ENCODE results near the gene KCNQ1. TPM values are rescaled to one million over a fixed set of nuclear protein-coding genes. Genes with fewer than 3 reads are reported as not detected.

Gene KCNQ1
- total and polyA plus RNA-seq, 2 donors (not counting 3 experiments of a cell fraction or from before 2014, with no cell fraction given) = 0.07 to 0.09 TPM

DNA sequence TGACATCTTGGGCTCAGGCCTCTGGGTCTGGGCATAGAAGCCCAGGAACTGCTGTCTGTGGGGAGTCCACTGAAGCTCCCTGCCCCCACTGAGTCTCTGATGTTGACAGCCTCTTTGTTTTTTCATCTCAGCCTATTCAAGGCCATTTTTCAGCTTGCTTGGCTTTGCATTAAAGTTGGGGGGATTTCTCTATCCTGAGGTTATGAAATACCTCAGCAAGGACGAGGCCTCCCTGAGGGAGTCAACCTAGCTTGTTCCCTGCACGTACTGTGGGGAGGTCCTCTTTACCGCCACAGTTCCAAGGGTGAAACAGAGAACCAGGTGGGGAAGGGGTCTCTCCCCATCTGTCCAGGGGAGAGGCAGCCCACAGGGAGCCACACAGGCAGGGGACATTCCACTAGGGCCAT, 246.6 kb downstream of the KCNQ1 start:
- H3K27me3 ChIP-seq (ENCODE audit: control insufficient read depth in 2 of 2, insufficient read depth in 2 of 2, low read length in 2 of 2) = no peaks in the 10 kb centered on the region
- H3K27ac ChIP-seq (ENCODE audit: insufficient read depth, low read depth, low read length) = no peak overlapping the region
- intact Hi-C loops (cut with micrococcal nuclease) (loop anchor here (5.0 kb wide), 1 partner anchor 196 kb away; the partner anchor contains the start of gene CDKN1C), dilution Hi-C loops (cut with MboI; ENCODE audit: extremely low pct_ligation_motif_present, low sequenced_read_pairs) (no loop called here)
- TF ChIP-seq POLR2AphosphoS5 (IDR thresholded peaks at IDR 0.05; ENCODE audit: insufficient read depth, low read depth, low read length) (no peak), JUN (IDR thresholded peaks at IDR 0.05; ENCODE audit: borderline replicate concordance, insufficient read depth, insufficient read length, low read depth) (no peak), MAX (IDR thresholded peaks at IDR 0.05; ENCODE audit: insufficient read depth, insufficient read length) (no peak), GATA2 (IDR thresholded peaks at IDR 0.05; ENCODE audit: insufficient read depth, insufficient read length, low read depth, low read length) (no peak), MYC (IDR thresholded peaks at IDR 0.05; ENCODE audit: low read depth, low read length) (no peak)
- peaks cover 30% of the 10 kb centered on the region for H3K79me2 ChIP-seq (ENCODE audit: control insufficient read depth, insufficient read depth, low read length)
- CTCF ChIA-PET = no interaction called here
- no peaks in the 10 kb centered on the region for H3K9me3 ChIP-seq (replicated peaks; ENCODE audit: control insufficient read depth, insufficient read depth, low read length)
- H4K20me1 ChIP-seq (replicated peaks; ENCODE audit: control insufficient read depth, extremely low read depth, insufficient read depth, low read length) = no peaks in the 10 kb centered on the region
- no TSS peak for BruUV-seq (replicated peaks)
- no peak overlapping the region for H3K9ac ChIP-seq (replicated peaks; ENCODE audit: extremely low read depth, insufficient read depth, low read length)
- no peaks in the 10 kb centered on the region for H3K36me3 ChIP-seq (ENCODE audit: control insufficient read depth in 2 of 2, extremely low read depth in 1 of 2, insufficient read depth in 2 of 2, low read length in 2 of 2)
- FAIRE-seq (no peak), DNase-seq (ENCODE audit: low read depth, low spot score) (no peak)
- H2AFZ ChIP-seq (ENCODE audit: low read depth, low read length) = no peak overlapping the region
- H3K4me2 ChIP-seq (ENCODE audit: insufficient read depth, low read length) = no peak overlapping the region
- no peak overlapping the region for H3K4me3 ChIP-seq (replicated peaks in 1 of 3; ENCODE audit: insufficient read depth in 1 of 3, low read depth in 1 of 3, low read length in 3 of 3)
- no peaks in the 10 kb centered on the region for H3K9me1 ChIP-seq (replicated peaks; ENCODE audit: control insufficient read depth, extremely low read depth, insufficient read depth, low read length)
- no peaks in the 10 kb centered on the region for H3K4me1 ChIP-seq (ENCODE audit: control insufficient read depth, extremely low read depth, insufficient read depth, low read length)
- POLR2A ChIA-PET = no interaction called here

DNA sequence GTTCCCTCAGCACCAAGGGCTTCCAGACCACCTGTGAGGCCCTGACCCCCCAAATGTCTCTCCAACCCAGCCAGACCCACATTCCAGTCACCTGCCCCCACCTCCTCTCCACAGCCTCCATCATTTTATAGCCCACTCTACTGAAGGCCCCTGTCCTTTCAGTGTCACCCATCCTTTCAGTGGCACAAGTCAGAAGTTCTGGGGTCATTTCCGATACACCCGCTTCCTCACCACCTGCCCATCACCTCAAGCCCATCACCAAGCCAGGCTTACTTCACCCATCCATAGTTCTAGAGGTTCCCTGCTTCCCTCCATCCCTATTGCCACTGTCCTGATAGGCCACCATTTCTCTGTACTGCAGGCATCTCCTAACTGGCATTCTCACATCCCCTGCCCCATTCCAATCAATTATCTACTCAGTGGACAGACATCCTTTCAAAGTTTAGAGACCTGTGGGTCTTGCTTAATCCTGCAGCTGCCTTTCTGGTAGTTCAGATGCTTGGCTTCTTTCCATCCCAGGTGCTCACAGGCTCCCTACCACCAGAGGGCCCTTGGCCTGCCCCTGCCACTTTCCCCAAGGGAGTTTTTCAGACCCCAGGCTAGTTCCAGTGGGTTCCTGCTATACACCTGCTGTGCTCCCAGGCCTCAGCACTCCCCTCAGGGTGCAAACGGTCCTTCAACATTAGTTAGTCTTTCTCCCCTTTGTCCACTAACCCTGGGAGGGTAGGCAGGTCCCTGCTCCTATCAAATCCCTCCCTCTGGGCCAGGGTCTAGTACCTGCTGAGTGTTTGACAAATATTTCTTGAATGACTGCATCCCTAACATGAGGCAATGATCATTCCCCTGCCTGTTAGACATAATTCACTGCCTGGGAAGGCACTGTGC, 247.4 kb downstream of the KCNQ1 start:
- no peak overlapping the region for H3K27ac ChIP-seq (ENCODE audit: insufficient read depth, low read depth, low read length)
- CTCF ChIA-PET = no interaction called here
- no peaks in the 10 kb centered on the region for H3K4me1 ChIP-seq (ENCODE audit: control insufficient read depth, extremely low read depth, insufficient read depth, low read length)
- TF ChIP-seq, protein P1, sequence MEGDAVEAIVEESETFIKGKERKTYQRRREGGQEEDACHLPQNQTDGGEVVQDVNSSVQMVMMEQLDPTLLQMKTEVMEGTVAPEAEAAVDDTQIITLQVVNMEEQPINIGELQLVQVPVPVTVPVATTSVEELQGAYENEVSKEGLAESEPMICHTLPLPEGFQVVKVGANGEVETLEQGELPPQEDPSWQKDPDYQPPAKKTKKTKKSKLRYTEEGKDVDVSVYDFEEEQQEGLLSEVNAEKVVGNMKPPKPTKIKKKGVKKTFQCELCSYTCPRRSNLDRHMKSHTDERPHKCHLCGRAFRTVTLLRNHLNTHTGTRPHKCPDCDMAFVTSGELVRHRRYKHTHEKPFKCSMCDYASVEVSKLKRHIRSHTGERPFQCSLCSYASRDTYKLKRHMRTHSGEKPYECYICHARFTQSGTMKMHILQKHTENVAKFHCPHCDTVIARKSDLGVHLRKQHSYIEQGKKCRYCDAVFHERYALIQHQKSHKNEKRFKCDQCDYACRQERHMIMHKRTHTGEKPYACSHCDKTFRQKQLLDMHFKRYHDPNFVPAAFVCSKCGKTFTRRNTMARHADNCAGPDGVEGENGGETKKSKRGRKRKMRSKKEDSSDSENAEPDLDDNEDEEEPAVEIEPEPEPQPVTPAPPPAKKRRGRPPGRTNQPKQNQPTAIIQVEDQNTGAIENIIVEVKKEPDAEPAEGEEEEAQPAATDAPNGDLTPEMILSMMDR (IDR thresholded peaks at IDR 0.05; ENCODE audit: extremely low read depth in 1 of 2, insufficient read depth in 1 of 2, low read depth in 1 of 2, low read length in 2 of 2) = peak in 1 of 2 donors; percentile 19
- no peak for TF ChIP-seq GATA2 (IDR thresholded peaks at IDR 0.05; ENCODE audit: insufficient read depth, insufficient read length, low read depth, low read length)
- intact Hi-C loops (cut with micrococcal nuclease) = loop anchor here (5.0 kb wide), 1 partner anchor 195 kb away; the partner anchor contains the start of gene CDKN1C
- H3K79me2 ChIP-seq (ENCODE audit: control insufficient read depth, insufficient read depth, low read length) = peaks cover 33% of the 10 kb centered on the region
- no peaks in the 10 kb centered on the region for H3K36me3 ChIP-seq (ENCODE audit: control insufficient read depth in 2 of 2, extremely low read depth in 1 of 2, insufficient read depth in 2 of 2, low read length in 2 of 2)
- no peak overlapping the region for H3K4me3 ChIP-seq (replicated peaks in 1 of 3; ENCODE audit: insufficient read depth in 1 of 3, low read depth in 1 of 3, low read length in 3 of 3)
- no peak overlapping the region for H3K4me2 ChIP-seq (ENCODE audit: insufficient read depth, low read length)
- no TSS peak for BruUV-seq (replicated peaks)
- H3K9me3 ChIP-seq (replicated peaks; ENCODE audit: control insufficient read depth, insufficient read depth, low read length) = no peaks in the 10 kb centered on the region
- no peaks in the 10 kb centered on the region for H4K20me1 ChIP-seq (replicated peaks; ENCODE audit: control insufficient read depth, extremely low read depth, insufficient read depth, low read length)
- no peaks in the 10 kb centered on the region for H3K9me1 ChIP-seq (replicated peaks; ENCODE audit: control insufficient read depth, extremely low read depth, insufficient read depth, low read length)
- H3K27me3 ChIP-seq (ENCODE audit: control insufficient read depth in 2 of 2, insufficient read depth in 2 of 2, low read length in 2 of 2) = no peaks in the 10 kb centered on the region
- dilution Hi-C loops (cut with MboI; ENCODE audit: extremely low pct_ligation_motif_present, low sequenced_read_pairs) = no loop called here
- no peak overlapping the region for H3K9ac ChIP-seq (replicated peaks; ENCODE audit: extremely low read depth, insufficient read depth, low read length)
- POLR2A ChIA-PET = no interaction called here
- DNase-seq (ENCODE audit: low read depth, low spot score) (no peak), FAIRE-seq (no peak)
- H2AFZ ChIP-seq (ENCODE audit: low read depth, low read length) = no peak overlapping the region
